Pancreas (tissue), 10 donors: ENCODE measurements around the gene UBE2S. TPM values are rescaled to one million over a fixed set of nuclear protein-coding genes. Genes with fewer than 3 reads are reported as not detected.
"Not testable (repeated sequence)": the region's sequence is repeated elsewhere in the genome, so short reads cannot be mapped to it uniquely, and the experiment has no call there.

Experiments
- ATAC-seq, 4 donors: fragments of 200-7000 bp; cut with Tn5 transposase; one replicate each; pipeline versions ENCODE4 v1.8.0 to v1.9.1; 2020; ENCODE audit warnings: mild to moderate bottlenecking in 4 of 4, moderate library complexity in 4 of 4
- DNase-seq, 6 donors: peaks; one replicate each; pipeline ENCODE4 v3.0.0-alpha.2; 2020
- FAIRE-seq: peaks from 2 replicates; lab custom pipeline; 2012; peaks lifted over from hg19 to GRCh38; lab: Jason Lieb, UNC
- H3K27ac ChIP-seq, 4 donors: fragments of 200-600 bp; sonication (generic); 1 replicate in 3 of 4; 2 replicates in 1 of 4; pipeline versions ENCODE4 v1.5.0 to v1.8.0; 2020
- H3K27me3 ChIP-seq, 4 donors: fragments of 200-600 bp; one replicate each; pipeline ENCODE4 v1.8.0; 2021
- H3K36me3 ChIP-seq, 3 donors: fragments of 200-600 bp; sonication (generic) in 1 of 3; one replicate each; pipeline versions ENCODE4 v1.5.0 to v1.8.0; 2020 to 2021
- H3K4me1 ChIP-seq, 3 donors: fragments of 200-600 bp; one replicate each; pipeline ENCODE4 v1.8.0; 2021
- H3K4me3 ChIP-seq, 4 donors: fragments of 200-600 bp; sonication (generic) in 2 of 4; one replicate each; pipeline versions ENCODE4 v1.5.0 to v1.8.0; 2020 to 2021
- H3K9me3 ChIP-seq, 4 donors: fragments of 200-600 bp; one replicate each; pipeline ENCODE4 v1.8.0; 2021
- WGBS, 2 donors: extraction: QIAGEN DNeasy Blood & Tissue Kit; methylation state at CpG; one replicate each; pipeline ENCODE4 v1.1.7; 2013; 5-methylcytosine and 5-hydroxymethylcytosine counted together
- intact Hi-C, 3 donors: fragments of 100-400 bp; cut with DNase I; formaldehyde crosslinking; loops; one replicate each; pipeline versions ENCODE4 v1.11.1 to v1.14.2; 2022
- polyA plus RNA-seq, 2 donors: library from polyadenylated mRNA; stranded (reverse); fragments of 200-250 nt; gene quantifications; one replicate each; pipeline ENCODE4 v1.2.3, GENCODE V29; 2013
- total RNA-seq, 6 donors: library from RNA; stranded (reverse); fragmentation: NEBNext Ultra II Directional in 4 of 6; extraction: Animal tissue kit (Norgen Biotek cat#: 25700) in 4 of 6; gene quantifications; one replicate each; pipeline versions ENCODE4 v1.2.1 to v1.2.4, GENCODE V29; 2021 to 2023
- TF ChIP-seq, protein P1 (sequence below), 4 donors: fragments of 200-600 bp; sonication (generic) in 3 of 4; IDR thresholded peaks; one replicate each; pipeline versions ENCODE4 v1.5.0 to v1.8.0; 2021; ENCODE audit warnings: antibody characterized with exemption in 4 of 4
- donor health status: healthy with polysubstance abuse.
- donor health status: DM: no; HTN: no; CAD: no; lungs with moderate emphysema.
- donor health status: DM: no; HTN: no; CAD: no.
- donor health status: control.
- donor health status: control.
- donor health status: Bipolar disorder and iron deficiency.
- donor health status: DM: yes; HTN: yes; CAD: no.
- donor health status: DM: no; HTN: no; CAD: no.
- donor health status: DM: no; HTN: no; CAD: no.
- donor health status: DM: yes; HTN: yes; CAD: no.

The UBE2S gene
- total and polyA plus RNA-seq, 8 donors, result 2.0 to 7.3 (median 4.4) TPM

DNA sequence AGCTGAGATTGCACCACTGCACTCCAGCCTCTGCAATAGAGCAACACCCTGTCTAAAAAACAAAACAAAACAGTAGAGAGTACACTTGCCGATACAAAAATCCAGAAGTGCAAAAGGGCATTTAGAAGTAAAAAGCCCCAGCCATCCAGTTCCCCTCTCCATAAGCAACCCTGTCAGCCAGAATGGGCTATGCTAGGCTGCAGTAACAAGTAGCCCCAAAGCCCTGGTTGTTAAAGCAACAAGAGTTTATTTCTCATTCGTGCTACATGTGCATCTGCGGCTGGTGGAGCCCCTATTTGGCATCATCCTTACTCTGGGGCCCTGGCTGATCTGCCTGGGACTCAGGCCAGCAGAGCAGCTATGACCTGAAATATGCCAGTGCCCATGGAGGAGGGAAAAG lies 16.9 kb upstream of the UBE2S start:
- 58 to 80% methylated on average over 3 of the region's 3 CpGs for WGBS, 2 donors
- Histone ChIP-seq H3K4me1 (no peaks in the 10 kb centered on the region), H3K36me3 (no peaks in the 10 kb centered on the region), H3K4me3 (no peak overlapping the region), H3K9me3 (no peaks in the 10 kb centered on the region), H3K27ac (no peak overlapping the region), H3K27me3 (no peaks in the 10 kb centered on the region)
- DNase-seq (no peak), FAIRE-seq (no peak), ATAC-seq (no peak)
- TF ChIP-seq, protein P1, sequence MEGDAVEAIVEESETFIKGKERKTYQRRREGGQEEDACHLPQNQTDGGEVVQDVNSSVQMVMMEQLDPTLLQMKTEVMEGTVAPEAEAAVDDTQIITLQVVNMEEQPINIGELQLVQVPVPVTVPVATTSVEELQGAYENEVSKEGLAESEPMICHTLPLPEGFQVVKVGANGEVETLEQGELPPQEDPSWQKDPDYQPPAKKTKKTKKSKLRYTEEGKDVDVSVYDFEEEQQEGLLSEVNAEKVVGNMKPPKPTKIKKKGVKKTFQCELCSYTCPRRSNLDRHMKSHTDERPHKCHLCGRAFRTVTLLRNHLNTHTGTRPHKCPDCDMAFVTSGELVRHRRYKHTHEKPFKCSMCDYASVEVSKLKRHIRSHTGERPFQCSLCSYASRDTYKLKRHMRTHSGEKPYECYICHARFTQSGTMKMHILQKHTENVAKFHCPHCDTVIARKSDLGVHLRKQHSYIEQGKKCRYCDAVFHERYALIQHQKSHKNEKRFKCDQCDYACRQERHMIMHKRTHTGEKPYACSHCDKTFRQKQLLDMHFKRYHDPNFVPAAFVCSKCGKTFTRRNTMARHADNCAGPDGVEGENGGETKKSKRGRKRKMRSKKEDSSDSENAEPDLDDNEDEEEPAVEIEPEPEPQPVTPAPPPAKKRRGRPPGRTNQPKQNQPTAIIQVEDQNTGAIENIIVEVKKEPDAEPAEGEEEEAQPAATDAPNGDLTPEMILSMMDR (IDR thresholded peaks at IDR 0.05), result no peak
- intact Hi-C loops, result no loop called here

DNA sequence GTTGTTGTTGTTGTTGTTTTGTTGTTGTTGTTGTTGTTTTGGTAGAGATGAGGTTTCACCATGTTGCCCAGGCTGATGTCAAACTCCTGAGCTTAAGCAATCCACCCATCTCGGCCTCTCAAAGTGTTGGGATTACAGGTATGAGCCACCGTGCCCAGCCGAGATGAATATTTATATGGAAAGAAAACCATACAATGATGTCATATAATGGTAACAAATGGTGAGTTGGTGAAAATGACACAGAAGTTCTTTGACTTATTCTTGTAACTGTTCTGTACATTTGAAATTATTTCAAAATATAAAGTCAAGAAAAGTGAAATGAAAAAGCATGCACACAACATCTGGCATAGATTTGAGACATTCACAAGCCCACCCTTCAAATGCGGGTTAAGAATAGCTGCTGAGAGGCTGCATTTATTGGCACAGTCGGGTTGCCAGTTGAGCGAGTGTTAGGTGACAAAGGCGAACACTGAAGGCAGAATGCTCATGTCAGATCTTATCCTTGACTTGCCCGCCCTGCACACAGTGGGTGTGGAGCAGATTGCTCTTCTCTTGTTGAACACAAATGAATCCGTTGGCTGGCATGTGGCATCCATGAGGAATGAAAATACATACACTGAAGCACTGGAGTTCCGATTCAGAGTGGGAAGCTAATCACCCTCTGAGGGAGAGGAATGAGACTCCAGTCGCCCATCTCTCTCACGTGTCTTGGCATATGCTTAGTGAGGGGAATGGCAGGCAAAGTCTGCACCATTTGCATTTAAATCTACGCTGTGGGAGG lies 15.8 kb upstream of the UBE2S start:
- DNase-seq (no peak), FAIRE-seq (no peak), ATAC-seq (no peak)
- Histone ChIP-seq H3K36me3 (no peaks in the 10 kb centered on the region), H3K4me1 (no peaks in the 10 kb centered on the region), H3K27ac (no peak overlapping the region), H3K4me3 (no peak overlapping the region), H3K9me3 (no peaks in the 10 kb centered on the region), H3K27me3 (no peaks in the 10 kb centered on the region)
- TF ChIP-seq, protein P1 (IDR thresholded peaks at IDR 0.05), result no peak
- 57 to 62% methylated on average over 13 of the region's 13 CpGs for WGBS, 2 donors
- intact Hi-C loops, result no loop called here

DNA sequence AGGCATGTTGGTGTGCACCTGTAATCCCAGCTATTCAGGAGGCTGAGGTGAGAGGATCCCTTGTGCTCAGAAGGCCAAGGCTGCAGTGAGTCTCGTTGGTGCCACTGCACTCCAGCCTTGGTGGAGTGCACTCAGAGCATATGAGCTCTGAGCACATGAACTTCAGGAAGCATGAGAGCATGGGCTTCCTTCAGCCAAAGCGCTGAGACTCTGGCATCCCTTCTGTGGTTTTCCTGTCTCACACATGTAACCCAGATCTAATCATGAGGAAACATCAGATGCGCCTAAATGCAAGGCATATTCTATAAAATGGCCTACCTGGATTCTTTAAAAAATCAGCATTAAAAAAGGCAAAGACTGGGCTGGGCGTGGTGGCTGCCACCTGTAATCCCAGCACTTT lies 13.7 kb upstream of the UBE2S start:
- H3K9me3 ChIP-seq, H3K27me3 ChIP-seq, DNase-seq: not testable (repeated sequence)

DNA sequence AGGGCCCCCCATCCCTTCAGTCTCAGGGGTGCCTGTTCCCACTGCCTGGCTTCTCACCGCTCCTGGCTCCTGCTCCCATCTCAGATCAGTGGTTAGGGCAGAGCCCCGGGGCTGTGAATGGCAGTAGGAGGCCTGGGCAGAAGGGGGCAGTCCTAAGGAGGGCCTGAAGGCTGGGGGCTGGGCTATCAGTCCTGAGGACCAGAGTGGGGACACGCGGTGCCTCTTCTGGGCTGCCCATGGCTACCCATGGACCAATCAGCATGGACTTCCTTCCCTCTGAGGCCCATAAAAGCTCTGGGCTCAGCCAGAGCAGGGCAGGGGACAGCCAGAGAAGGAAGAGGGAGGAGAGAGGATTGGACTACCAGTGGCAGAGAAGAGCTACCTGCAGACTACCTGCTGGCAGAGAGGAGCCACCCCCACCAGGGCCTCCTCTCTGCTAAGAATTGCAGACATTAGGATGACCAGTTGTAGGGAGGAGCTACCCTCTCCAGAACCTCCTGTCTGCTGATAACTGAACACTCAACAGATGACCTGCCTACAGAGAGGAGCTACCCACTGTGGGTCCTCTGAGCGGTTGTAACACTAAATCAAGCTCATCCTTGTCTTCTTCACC lies 12.1 kb upstream of the UBE2S start:
- TF ChIP-seq, protein P1 (IDR thresholded peaks at IDR 0.05), result no peak
- no peaks in the 10 kb centered on the region for H3K4me1 ChIP-seq
- FAIRE-seq (no peak), ATAC-seq (no peak), DNase-seq (no peak)
- H3K4me3 ChIP-seq, result no peak overlapping the region
- 51 to 55% methylated on average over 5 of the region's 5 CpGs for WGBS, 2 donors
- H3K27ac ChIP-seq, result no peak overlapping the region
- no peaks in the 10 kb centered on the region for H3K36me3 ChIP-seq
- intact Hi-C loops, result loop anchor here in 2 of 3 donors (5.0 to 10.0 kb wide), 2 partner anchors 275 to 277 kb away; partner anchors contain the start of gene TNNT1 (in 1 of the 2)
- H3K27me3 ChIP-seq, result no peaks in the 10 kb centered on the region
- H3K9me3 ChIP-seq, result no peaks in the 10 kb centered on the region

More for the DNA sequence above, 13.7 kb upstream of the UBE2S start:
- intact Hi-C loops, ATAC-seq, H3K4me1 ChIP-seq, H3K4me3 ChIP-seq, H3K27ac ChIP-seq, FAIRE-seq, H3K36me3 ChIP-seq: not testable (repeated sequence)
- WGBS, 2 donors, result 55 to 64% methylated on average over 4 of the region's 4 CpGs

DNA sequence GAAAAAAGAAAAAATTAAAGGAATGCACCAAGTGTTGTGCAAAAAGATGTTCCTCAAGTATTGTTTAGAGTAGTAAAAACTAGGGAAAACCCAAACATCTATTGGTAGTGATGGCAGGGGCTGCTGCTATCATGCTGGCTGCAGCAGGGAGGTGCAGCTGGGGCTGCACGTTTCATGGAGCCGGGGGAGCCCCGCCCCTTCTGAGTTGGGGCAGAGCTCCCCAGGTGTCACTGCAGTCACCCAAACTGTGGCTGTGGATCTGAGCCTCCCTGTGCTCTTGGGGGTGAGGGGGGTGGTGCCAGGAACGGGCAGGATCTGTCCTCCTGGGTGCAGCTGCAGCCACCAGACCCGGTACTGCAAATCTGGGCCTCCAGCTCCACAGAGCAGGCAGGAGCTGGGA lies 11.5 kb upstream of the UBE2S start:
- DNase-seq, result no peak
- no peak for FAIRE-seq
- H3K27ac ChIP-seq, result no peak overlapping the region
- TF ChIP-seq, protein P1 (IDR thresholded peaks at IDR 0.05), result no peak
- WGBS, 2 donors, result 38 to 48% methylated on average over 5 of the region's 5 CpGs
- no peaks in the 10 kb centered on the region for H3K36me3 ChIP-seq
- no peaks in the 10 kb centered on the region for H3K9me3 ChIP-seq
- no peaks in the 10 kb centered on the region for H3K27me3 ChIP-seq
- H3K4me3 ChIP-seq, result no peak overlapping the region
- H3K4me1 ChIP-seq, result no peaks in the 10 kb centered on the region
- ATAC-seq, result no peak
- intact Hi-C loops, result loop anchor here in 2 of 3 donors (5.0 to 10.0 kb wide), 2 partner anchors 274 to 277 kb away; partner anchors contain the start of gene TNNT1 (in 1 of the 2)
